Lung (tissue), 12 donors: ENCODE data around the gene HAAO. TPM values are rescaled to one million over a fixed set of nuclear protein-coding genes. Genes with fewer than 3 reads are reported as not detected.

Experiments used
- ATAC-seq: fragments of 200-7000 bp; cut with Tn5 transposase; one replicate; pipeline ENCODE4 v1.9.1; 2020; ENCODE audit warnings: moderate number of reproducible peaks; ENCODE audit not compliant: insufficient read depth, low FRiP score
- DNase-seq, 3 donors: peaks; one replicate each; pipeline ENCODE4 v3.0.0-alpha.2; 2013 to 2017
- H3K27ac ChIP-seq, 2 donors: one replicate each; pipeline ENCODE4 v1.5.1; 2013; ENCODE audit warnings: mild to moderate bottlenecking in 2 of 2, moderate library complexity in 2 of 2, control low read depth in 1 of 2, inconsistent platforms in 1 of 2, low read depth in 1 of 2, low read length in 1 of 2
- H3K27me3 ChIP-seq, 3 donors: one replicate each; pipeline ENCODE4 v1.5.1; 2013; ENCODE audit warnings: low read length in 2 of 3; ENCODE audit not compliant: control insufficient read depth in 3 of 3, insufficient read depth in 3 of 3
- H3K36me3 ChIP-seq, 4 donors: one replicate each; pipeline ENCODE4 v1.5.1; 2013; ENCODE audit warnings: low read length in 4 of 4, mild to moderate bottlenecking in 1 of 4, moderate library complexity in 1 of 4; ENCODE audit not compliant: control insufficient read depth in 4 of 4, insufficient read depth in 4 of 4
- H3K4me1 ChIP-seq, 5 donors: one replicate each; pipeline ENCODE4 v1.5.1; 2013; ENCODE audit warnings: low read length in 5 of 5, mild to moderate bottlenecking in 2 of 5, moderate library complexity in 1 of 5; ENCODE audit not compliant: control insufficient read depth in 5 of 5, insufficient read depth in 5 of 5
- H3K4me3 ChIP-seq: one replicate; pipeline ENCODE4 v1.5.1; 2013; ENCODE audit warnings: mild to moderate bottlenecking, control low read depth, moderate library complexity
- H3K9ac ChIP-seq, 2 donors: one replicate each; pipeline ENCODE4 v1.5.1; 2013; ENCODE audit warnings: low read length in 2 of 2, control low read depth in 1 of 2; ENCODE audit not compliant: insufficient read depth in 1 of 2
- H3K9me3 ChIP-seq, 4 donors: one replicate each; pipeline ENCODE4 v1.5.1; 2013; ENCODE audit warnings: low read length in 3 of 4, mild to moderate bottlenecking in 1 of 4, moderate library complexity in 1 of 4; ENCODE audit not compliant: control insufficient read depth in 4 of 4, insufficient read depth in 3 of 4
- WGBS, 2 donors: extraction: QIAGEN DNeasy Blood & Tissue Kit; methylation state at CpG; one replicate each; pipeline ENCODE4 v1.1.7; 2013; 5-methylcytosine and 5-hydroxymethylcytosine counted together
- polyA plus RNA-seq, 2 donors: library from polyadenylated mRNA; stranded (reverse); fragments of 200-250 nt; gene quantifications; one replicate each; pipeline ENCODE4 v1.2.1, GENCODE V29; 2013
- total RNA-seq, 2 donors: library from RNA; depleted of rRNA in 1 of 2; stranded (reverse); fragments of >200 nt in 1 of 2; gene quantifications; one replicate each; pipeline ENCODE4 v1.2.1, GENCODE V29; 2014 to 2021
- TF ChIP-seq, protein P1 (sequence below): IDR thresholded peaks from 2 replicates; pipeline ENCODE4 v1.5.1; 2012; ENCODE audit warnings: mild to moderate bottlenecking; ENCODE audit errors: control extremely low read depth, extremely low read depth
- donor health status: control.
- donor health status: control.
- donor health status: Bipolar disorder and iron deficiency.
- donor health status: healthy.
- donor health status: DM: yes; HTN: yes; CAD: no.

Gene HAAO
- total and polyA plus RNA-seq, 4 donors, result 3.7 to 13.0 (median 9.4) TPM

DNA sequence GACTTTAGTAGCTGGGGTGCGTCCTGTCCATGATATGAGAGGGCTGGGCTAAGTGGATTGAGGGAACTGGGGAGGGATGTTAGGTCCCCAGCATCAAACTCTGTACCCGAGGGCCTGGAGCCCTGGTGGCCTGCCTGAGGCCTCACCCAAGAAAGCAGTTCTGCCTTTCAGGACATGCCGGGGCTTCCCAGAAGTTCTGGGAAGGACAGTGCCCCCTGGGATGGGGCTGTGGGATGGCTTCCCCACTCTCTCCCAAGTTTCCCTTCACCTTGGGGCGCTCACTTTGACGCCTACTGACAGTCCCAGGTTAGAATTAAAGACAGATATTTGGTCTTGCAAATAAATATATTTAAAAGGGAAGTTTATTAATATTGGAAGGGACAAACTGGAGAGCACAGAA is 30.2 kb downstream of the HAAO start:
- TF ChIP-seq, protein P1, sequence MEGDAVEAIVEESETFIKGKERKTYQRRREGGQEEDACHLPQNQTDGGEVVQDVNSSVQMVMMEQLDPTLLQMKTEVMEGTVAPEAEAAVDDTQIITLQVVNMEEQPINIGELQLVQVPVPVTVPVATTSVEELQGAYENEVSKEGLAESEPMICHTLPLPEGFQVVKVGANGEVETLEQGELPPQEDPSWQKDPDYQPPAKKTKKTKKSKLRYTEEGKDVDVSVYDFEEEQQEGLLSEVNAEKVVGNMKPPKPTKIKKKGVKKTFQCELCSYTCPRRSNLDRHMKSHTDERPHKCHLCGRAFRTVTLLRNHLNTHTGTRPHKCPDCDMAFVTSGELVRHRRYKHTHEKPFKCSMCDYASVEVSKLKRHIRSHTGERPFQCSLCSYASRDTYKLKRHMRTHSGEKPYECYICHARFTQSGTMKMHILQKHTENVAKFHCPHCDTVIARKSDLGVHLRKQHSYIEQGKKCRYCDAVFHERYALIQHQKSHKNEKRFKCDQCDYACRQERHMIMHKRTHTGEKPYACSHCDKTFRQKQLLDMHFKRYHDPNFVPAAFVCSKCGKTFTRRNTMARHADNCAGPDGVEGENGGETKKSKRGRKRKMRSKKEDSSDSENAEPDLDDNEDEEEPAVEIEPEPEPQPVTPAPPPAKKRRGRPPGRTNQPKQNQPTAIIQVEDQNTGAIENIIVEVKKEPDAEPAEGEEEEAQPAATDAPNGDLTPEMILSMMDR, result no peak
- H3K27ac ChIP-seq, result no peak overlapping the region
- DNase-seq (no peak), ATAC-seq (no peak)
- H3K4me1 ChIP-seq, result peaks cover 0 to 3% (median 0%) of the 10 kb centered on the region in 5 donors
- H3K36me3 ChIP-seq, result peaks cover 0 to 7% (median 2%) of the 10 kb centered on the region in 4 donors
- no peak overlapping the region for H3K9ac ChIP-seq
- WGBS, 2 donors, result 97 to 99% methylated on average over 5 of the region's 5 CpGs
- H3K27me3 ChIP-seq, result no peaks in the 10 kb centered on the region
- no peak overlapping the region for H3K4me3 ChIP-seq
- no peaks in the 10 kb centered on the region for H3K9me3 ChIP-seq

DNA sequence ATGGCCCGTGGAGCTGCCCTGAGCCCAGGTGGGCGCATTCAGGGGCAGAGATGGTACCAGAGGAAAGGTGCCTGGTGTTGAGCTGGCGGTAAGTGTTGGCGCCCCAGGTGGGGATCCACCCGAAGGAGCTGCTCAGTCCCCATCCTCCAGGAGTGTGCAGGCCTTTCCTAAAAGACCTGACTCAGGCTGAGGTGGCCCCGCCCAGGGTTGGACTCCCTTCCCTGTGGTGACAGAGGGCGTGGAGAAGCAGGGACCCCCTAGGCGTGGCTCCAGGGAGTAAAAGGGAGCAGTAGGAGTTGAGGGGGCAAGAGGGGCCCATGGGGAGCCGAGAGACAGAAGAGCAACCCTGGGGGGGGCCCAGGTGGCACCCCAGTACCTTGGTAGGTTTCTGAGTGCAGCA is 30.8 kb downstream of the HAAO start:
- no peak overlapping the region for H3K4me3 ChIP-seq
- H3K4me1 ChIP-seq, result peaks cover 0 to 3% (median 0%) of the 10 kb centered on the region in 5 donors
- H3K36me3 ChIP-seq, result peaks cover 0 to 7% (median 2%) of the 10 kb centered on the region in 4 donors
- H3K27me3 ChIP-seq, result no peaks in the 10 kb centered on the region
- TF ChIP-seq, protein P1, result no peak
- no peak overlapping the region for H3K9ac ChIP-seq
- 91 to 93% methylated on average over 9 of the region's 9 CpGs for WGBS, 2 donors
- DNase-seq (no peak), ATAC-seq (no peak)
- no peak overlapping the region for H3K27ac ChIP-seq
- H3K9me3 ChIP-seq, result no peaks in the 10 kb centered on the region

DNA sequence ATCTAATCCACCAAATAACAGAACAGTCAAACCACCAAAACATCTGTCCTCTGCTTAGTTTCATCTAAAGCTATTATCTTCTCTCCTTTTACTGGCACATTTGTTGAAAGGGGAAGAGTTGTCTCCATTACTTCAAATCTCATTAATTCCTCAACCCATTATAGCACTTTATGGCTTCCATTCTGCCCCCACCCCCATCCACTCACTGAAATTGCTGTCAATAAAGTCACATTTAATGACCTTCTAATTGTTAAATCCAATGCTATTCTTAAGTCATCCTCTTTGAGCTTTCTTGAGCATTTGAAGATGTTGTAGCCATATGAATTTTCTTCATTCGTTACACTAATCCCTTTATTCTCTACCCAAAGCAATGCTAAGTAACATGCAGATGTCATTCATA is 33.6 kb downstream of the HAAO start:
- no peaks in the 10 kb centered on the region for H3K27me3 ChIP-seq
- H3K4me3 ChIP-seq, result no peak overlapping the region
- DNase-seq, result no peak
- TF ChIP-seq, protein P1, result no peak
- H3K9me3 ChIP-seq, result no peaks in the 10 kb centered on the region
- peaks cover 0 to 7% (median 6%) of the 10 kb centered on the region in 4 donors for H3K36me3 ChIP-seq
- ATAC-seq, result no peak
- H3K4me1 ChIP-seq, result peaks cover 0 to 3% (median 0%) of the 10 kb centered on the region in 5 donors
- 94 to 95% methylated on average over 1 of the region's 1 CpG for WGBS, 2 donors
- no peak overlapping the region for H3K9ac ChIP-seq
- H3K27ac ChIP-seq, result no peak overlapping the region
